Activated CD4-positive, alpha-beta memory T cell treated with anti-CD3 and anti-CD28 coated beads, Interleukin-2, amount 10 ng/mL, durations not matched to agents 7 days and 5 days (primary cell): Measurements from ENCODE around the gene HELB. TPM values are rescaled to one million over a fixed set of nuclear protein-coding genes. Genes with fewer than 3 reads are reported as not detected.

Experiments used
- CTCF ChIA-PET: fragments of 350-600 bp; sonication (Branson Sonifier 250); formaldehyde crosslinking; loops from one replicate; lab custom pipeline; 2021; ENCODE audit warnings: antibody characterized with exemption, inconsistent platforms; lab: Charles Lee
- POLR2A ChIA-PET: fragments of 350-600 bp; sonication (Branson Sonifier 250); formaldehyde crosslinking; loops from one replicate; lab custom pipeline; 2021; ENCODE audit warnings: antibody characterized with exemption; lab: Charles Lee
- DNase-seq: peaks from one replicate; pipeline ENCODE4 v3.0.0-alpha.2; 2020
- H3K27ac Mint-ChIP-seq: one replicate; pipeline ENCODE4 v1.8.0; 2021; ENCODE audit warnings: mild to moderate bottlenecking, mixed read lengths
- H3K27me3 Mint-ChIP-seq: one replicate; pipeline ENCODE4 v1.8.0; 2021; ENCODE audit warnings: mixed read lengths
- H3K36me3 Mint-ChIP-seq: one replicate; pipeline ENCODE4 v1.8.0; 2021; ENCODE audit warnings: low read depth, mixed read lengths
- H3K4me1 Mint-ChIP-seq: one replicate; pipeline ENCODE4 v1.8.0; 2021; ENCODE audit warnings: mixed read lengths
- H3K4me3 Mint-ChIP-seq: one replicate; pipeline ENCODE4 v1.8.0; 2021; ENCODE audit warnings: mild to moderate bottlenecking, mixed read lengths
- H3K9me3 Mint-ChIP-seq: one replicate; pipeline ENCODE4 v1.8.0; 2021; ENCODE audit warnings: mixed read lengths
- total RNA-seq, 2 experiments: library from RNA; stranded (reverse); gene quantifications; one replicate each; pipeline ENCODE4 v1.2.3, GENCODE V29; 2021

The HELB gene
- total RNA-seq, 2 experiments from 2014 or later: 34.2 to 38.3 TPM

- no peak for DNase-seq
- Mint-ChIP-seq H3K9me3 (peaks cover 15% of the 10 kb centered on the region), H3K36me3 (peaks cover 60% of the 10 kb centered on the region), H3K27me3 (no peaks in the 10 kb centered on the region), H3K4me1 (peaks cover 14% of the 10 kb centered on the region), H3K4me3 (no peak overlapping the region), H3K27ac (no peak overlapping the region)
- CTCF ChIA-PET: no interaction called here
- POLR2A ChIA-PET: no interaction called here
These were observed 37.8 kb downstream of the HELB start for GRCh38 chr12:66340131-66340530.

GRCh38 chr12:66341126-66341525, 38.8 kb downstream of the HELB start:
- Mint-ChIP-seq H3K27me3 (no peaks in the 10 kb centered on the region), H3K27ac (no peak overlapping the region), H3K4me1 (peaks cover 21% of the 10 kb centered on the region), H3K9me3 (peaks cover 15% of the 10 kb centered on the region), H3K4me3 (no peak overlapping the region), H3K36me3 (peaks cover 69% of the 10 kb centered on the region)
- DNase-seq: no peak
- ChIA-PET POLR2A (no interaction called here), CTCF (no interaction called here)

- H3K27ac Mint-ChIP-seq: no peak overlapping the region
- peaks cover 79% of the 10 kb centered on the region for H3K36me3 Mint-ChIP-seq
- H3K9me3 Mint-ChIP-seq: peaks cover 15% of the 10 kb centered on the region
- ChIA-PET CTCF (interaction anchor here (1.0 kb wide), 1 partner anchor 75 kb away, joined by 6 read pairs; no protein-coding TSS in a partner anchor), POLR2A (interaction anchor here (1.1 kb wide), 1 partner anchor 23 kb away, joined by 3 read pairs; no protein-coding TSS in a partner anchor)
- no peak for DNase-seq
- H3K4me1 Mint-ChIP-seq: peaks cover 21% of the 10 kb centered on the region
- no peak overlapping the region for H3K4me3 Mint-ChIP-seq
- H3K27me3 Mint-ChIP-seq: no peaks in the 10 kb centered on the region
These were observed 42.9 kb downstream of the HELB start for GRCh38 chr12:66345212-66345611.

GRCh38 chr12:66345956-66346355, 43.7 kb downstream of the HELB start:
- ChIA-PET POLR2A (no interaction called here), CTCF (no interaction called here)
- no peak overlapping the region for H3K4me3 Mint-ChIP-seq
- H3K36me3 Mint-ChIP-seq: peaks cover 76% of the 10 kb centered on the region
- H3K9me3 Mint-ChIP-seq: peaks cover 15% of the 10 kb centered on the region
- H3K27me3 Mint-ChIP-seq: no peaks in the 10 kb centered on the region
- H3K4me1 Mint-ChIP-seq: peaks cover 21% of the 10 kb centered on the region
- DNase-seq: no peak
- no peak overlapping the region for H3K27ac Mint-ChIP-seq

- CTCF ChIA-PET: interaction anchor here (1.3 kb wide), 1 partner anchor 82 kb away, joined by 7 read pairs; no protein-coding TSS in a partner anchor
These were observed 49.0 kb downstream of the HELB start for GRCh38 chr12:66351301-66351700.

GRCh38 chr12:66352197-66352596, 49.9 kb downstream of the HELB start:
- CTCF ChIA-PET: interaction anchor here (1.0 to 1.3 kb wide), 2 partner anchors 64 to 83 kb away, joined by 3 to 7 read pairs; no protein-coding TSS in a partner anchor
- POLR2A ChIA-PET: no interaction called here
- Mint-ChIP-seq H3K9me3 (no peaks in the 10 kb centered on the region), H3K4me1 (no peaks in the 10 kb centered on the region), H3K4me3 (no peak overlapping the region), H3K27me3 (no peaks in the 10 kb centered on the region), H3K36me3 (peaks cover 26% of the 10 kb centered on the region), H3K27ac (no peak overlapping the region)
- no peak for DNase-seq

More at GRCh38 chr12:66351301-66351700, 49.0 kb downstream of the HELB start:
- Mint-ChIP-seq H3K27me3 (no peaks in the 10 kb centered on the region), H3K4me3 (no peak overlapping the region), H3K36me3 (peaks cover 35% of the 10 kb centered on the region), H3K9me3 (no peaks in the 10 kb centered on the region), H3K4me1 (no peaks in the 10 kb centered on the region), H3K27ac (no peak overlapping the region)
- no peak for DNase-seq
- POLR2A ChIA-PET: no interaction called here

GRCh38 chr12:66352899-66353298, 50.6 kb downstream of the HELB start:
- no peak for DNase-seq
- Mint-ChIP-seq H3K4me1 (no peaks in the 10 kb centered on the region), H3K27ac (no peak overlapping the region), H3K4me3 (no peak overlapping the region), H3K36me3 (peaks cover 26% of the 10 kb centered on the region), H3K9me3 (no peaks in the 10 kb centered on the region), H3K27me3 (no peaks in the 10 kb centered on the region)
- POLR2A ChIA-PET: no interaction called here
- CTCF ChIA-PET: interaction anchor here (0.8 to 1.0 kb wide), 2 partner anchors 65 to 74 kb away, joined by 3 read pairs; no protein-coding TSS in a partner anchor

- Mint-ChIP-seq H3K4me3 (no peak overlapping the region), H3K36me3 (peaks cover 15% of the 10 kb centered on the region), H3K9me3 (no peaks in the 10 kb centered on the region), H3K27ac (no peak overlapping the region), H3K4me1 (no peaks in the 10 kb centered on the region), H3K27me3 (no peaks in the 10 kb centered on the region)
- ChIA-PET POLR2A (no interaction called here), CTCF (interaction anchor here (0.7 kb wide), 1 partner anchor 119 kb away, joined by 3 read pairs; no protein-coding TSS in a partner anchor)
- no peak for DNase-seq
These were observed 52.0 kb downstream of the HELB start for GRCh38 chr12:66354291-66354690.

GRCh38 chr12:66359300-66359699, 57.0 kb downstream of the HELB start:
- H3K9me3 Mint-ChIP-seq: no peaks in the 10 kb centered on the region
- H3K27me3 Mint-ChIP-seq: no peaks in the 10 kb centered on the region
- no peak overlapping the region for H3K27ac Mint-ChIP-seq
- ChIA-PET POLR2A (no interaction called here), CTCF (no interaction called here)
- no peaks in the 10 kb centered on the region for H3K4me1 Mint-ChIP-seq
- no peak for DNase-seq
- no peaks in the 10 kb centered on the region for H3K36me3 Mint-ChIP-seq
- H3K4me3 Mint-ChIP-seq: no peak overlapping the region

GRCh38 chr12:66361703-66362102, 59.4 kb downstream of the HELB start:
- Mint-ChIP-seq H3K4me1 (no peaks in the 10 kb centered on the region), H3K27me3 (no peaks in the 10 kb centered on the region), H3K9me3 (no peaks in the 10 kb centered on the region), H3K4me3 (no peak overlapping the region), H3K36me3 (no peaks in the 10 kb centered on the region), H3K27ac (no peak overlapping the region)
- CTCF ChIA-PET: interaction anchor here (0.7 to 1.3 kb wide), 2 partner anchors 11 to 91 kb away, joined by 3 to 4 read pairs; no protein-coding TSS in a partner anchor
- no peak for DNase-seq
- POLR2A ChIA-PET: no interaction called here

GRCh38 chr12:66365718-66366490, 63.6 kb downstream of the HELB start:
- CTCF ChIA-PET: interaction anchor here (0.7 kb wide), 1 partner anchor 44 kb away, joined by 4 read pairs; no protein-coding TSS in a partner anchor
- POLR2A ChIA-PET: no interaction called here
- no peak for DNase-seq
- Mint-ChIP-seq H3K27ac (no peak overlapping the region), H3K27me3 (no peaks in the 10 kb centered on the region), H3K4me1 (no peaks in the 10 kb centered on the region), H3K36me3 (no peaks in the 10 kb centered on the region), H3K4me3 (no peak overlapping the region), H3K9me3 (no peaks in the 10 kb centered on the region)

- Mint-ChIP-seq H3K27ac (no peak overlapping the region), H3K27me3 (no peaks in the 10 kb centered on the region), H3K4me1 (no peaks in the 10 kb centered on the region), H3K4me3 (no peak overlapping the region), H3K9me3 (no peaks in the 10 kb centered on the region), H3K36me3 (no peaks in the 10 kb centered on the region)
- CTCF ChIA-PET: interaction anchor here (2.9 kb wide), 1 partner anchor 97 kb away, joined by 8 read pairs; no protein-coding TSS in a partner anchor
- POLR2A ChIA-PET: no interaction called here
- no peak for DNase-seq
These were observed 64.8 kb downstream of the HELB start for GRCh38 chr12:66367015-66367667.

- Mint-ChIP-seq H3K27me3 (no peaks in the 10 kb centered on the region), H3K27ac (no peak overlapping the region), H3K9me3 (no peaks in the 10 kb centered on the region), H3K4me1 (no peaks in the 10 kb centered on the region), H3K36me3 (no peaks in the 10 kb centered on the region), H3K4me3 (no peak overlapping the region)
- POLR2A ChIA-PET: no interaction called here
- CTCF ChIA-PET: no interaction called here
- no peak for DNase-seq
These were observed 69.7 kb downstream of the HELB start for GRCh38 chr12:66371982-66372381.
